OCI-LY3 (cell line): ENCODE measurements around the gene KRTAP5-5.
"Not testable (repeated sequence)": the region's sequence is repeated elsewhere in the genome, so short reads cannot be mapped to it uniquely, and the experiment has no call there.

Experiments
- H2AFZ ChIP-seq: fragments of 200-600, 300-600 bp; shearing (Covaris generic); 2 replicates; pipeline ENCODE4 v1.6.0; 2014; ENCODE audit warnings: antibody characterized with exemption, low read depth, low read length
- H3K27ac ChIP-seq: fragments of 200-600, 300-600 bp; sonication (generic); 2 replicates; pipeline ENCODE4 v1.5.1; 2014; ENCODE audit warnings: mild to moderate bottlenecking, low read length, moderate library complexity, mixed read lengths
- H3K27me3 ChIP-seq: fragments of 200-600, 300-600 bp; sonication (generic); 2 replicates; pipeline ENCODE4 v1.6.1; 2014; ENCODE audit warnings: low read depth, low read length, mixed read lengths
- H3K36me3 ChIP-seq: fragments of 200-600, 300-600 bp; sonication (generic); replicated peaks from 2 replicates; pipeline ENCODE3; 2014; ENCODE audit warnings: low read depth, low read length, mixed read lengths
- H3K4me1 ChIP-seq: fragments of 300-600, 200-600 bp; sonication (generic); 2 replicates; pipeline ENCODE4 v1.6.1; 2014; ENCODE audit warnings: low read length, mixed read lengths
- H3K4me2 ChIP-seq: fragments of 200-600, 300-600 bp; sonication (generic); 2 replicates; pipeline ENCODE4 v1.6.1; 2014; ENCODE audit warnings: low read length, mixed read lengths
- H3K4me3 ChIP-seq: fragments of 300-600, 200-600 bp; sonication (generic); 2 replicates; pipeline ENCODE4 v1.5.1; 2014; ENCODE audit warnings: antibody characterized with exemption, mild to moderate bottlenecking, low read length, moderate library complexity
- H3K79me2 ChIP-seq: fragments of 300-600, 200-600 bp; shearing (Covaris generic); 2 replicates; pipeline ENCODE4 v1.6.1; 2014; ENCODE audit warnings: mild to moderate bottlenecking, low read length, mixed read lengths
- H3K9ac ChIP-seq: fragments of 300-600, 200-600 bp; shearing (Covaris generic); 2 replicates; pipeline ENCODE4 v1.6.0; 2014; ENCODE audit warnings: mild to moderate bottlenecking, low read length, moderate library complexity
- H3K9me3 ChIP-seq: fragments of 200-600, 300-600 bp; shearing (Covaris generic); 2 replicates; pipeline ENCODE4 v1.6.1; 2014; ENCODE audit warnings: low read length, mixed read lengths; ENCODE audit not compliant: insufficient read depth
- H4K20me1 ChIP-seq: fragments of 200-600, 300-600 bp; sonication (generic); 2 replicates; pipeline ENCODE4 v1.6.1; 2016; ENCODE audit warnings: low read length, mixed read lengths; ENCODE audit not compliant: insufficient read depth
- EZH2phosphoT487 ChIP-seq: fragments of 200-600 bp; shearing (Covaris generic); IDR thresholded peaks from 2 replicates; pipeline ENCODE4 v1.6.1; 2018; ENCODE audit warnings: antibody characterized with exemption, mixed run types, low read depth
- TF ChIP-seq, protein P1 (sequence below): fragments of 200-600, 300-600 bp; sonication (generic); IDR thresholded peaks from 2 replicates; pipeline ENCODE4 v1.5.1; 2014; ENCODE audit warnings: antibody characterized with exemption, low read length, low read depth

KRTAP5-5 gene

DNA sequence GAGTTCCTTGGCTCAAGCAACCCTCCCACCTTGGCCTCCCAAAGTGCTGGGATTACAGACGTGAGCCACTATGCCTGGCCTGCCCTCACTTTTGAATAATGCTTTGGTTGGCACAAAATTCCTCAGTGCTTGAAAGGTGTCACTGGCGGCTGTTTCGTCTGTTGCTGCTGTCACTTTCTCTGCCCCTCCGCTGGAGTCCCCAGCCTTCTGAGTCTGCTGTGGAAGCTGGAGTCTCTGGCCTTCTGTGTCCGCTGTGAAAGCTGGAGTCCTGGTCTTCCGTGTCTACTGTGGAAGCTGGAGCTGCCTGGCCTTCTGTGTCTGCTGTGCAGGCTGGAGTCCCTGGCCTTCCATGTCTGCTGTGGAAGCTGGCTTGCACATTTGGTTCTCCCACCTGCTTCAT lies 39.6 kb upstream of the KRTAP5-5 start:
- no peaks in the 10 kb centered on the region for H3K36me3 ChIP-seq
- peaks cover 25% of the 10 kb centered on the region for H3K27me3 ChIP-seq
- no peak overlapping the region for H3K4me2 ChIP-seq
- H3K9ac ChIP-seq = no peak overlapping the region
- no peaks in the 10 kb centered on the region for H3K79me2 ChIP-seq
- H3K27ac ChIP-seq = no peak overlapping the region
- TF ChIP-seq EZH2phosphoT487 = no peak
- TF ChIP-seq, protein P1, sequence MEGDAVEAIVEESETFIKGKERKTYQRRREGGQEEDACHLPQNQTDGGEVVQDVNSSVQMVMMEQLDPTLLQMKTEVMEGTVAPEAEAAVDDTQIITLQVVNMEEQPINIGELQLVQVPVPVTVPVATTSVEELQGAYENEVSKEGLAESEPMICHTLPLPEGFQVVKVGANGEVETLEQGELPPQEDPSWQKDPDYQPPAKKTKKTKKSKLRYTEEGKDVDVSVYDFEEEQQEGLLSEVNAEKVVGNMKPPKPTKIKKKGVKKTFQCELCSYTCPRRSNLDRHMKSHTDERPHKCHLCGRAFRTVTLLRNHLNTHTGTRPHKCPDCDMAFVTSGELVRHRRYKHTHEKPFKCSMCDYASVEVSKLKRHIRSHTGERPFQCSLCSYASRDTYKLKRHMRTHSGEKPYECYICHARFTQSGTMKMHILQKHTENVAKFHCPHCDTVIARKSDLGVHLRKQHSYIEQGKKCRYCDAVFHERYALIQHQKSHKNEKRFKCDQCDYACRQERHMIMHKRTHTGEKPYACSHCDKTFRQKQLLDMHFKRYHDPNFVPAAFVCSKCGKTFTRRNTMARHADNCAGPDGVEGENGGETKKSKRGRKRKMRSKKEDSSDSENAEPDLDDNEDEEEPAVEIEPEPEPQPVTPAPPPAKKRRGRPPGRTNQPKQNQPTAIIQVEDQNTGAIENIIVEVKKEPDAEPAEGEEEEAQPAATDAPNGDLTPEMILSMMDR = no peak
- H3K9me3 ChIP-seq = no peaks in the 10 kb centered on the region
- no peaks in the 10 kb centered on the region for H4K20me1 ChIP-seq
- H3K4me3 ChIP-seq = no peak overlapping the region
- H2AFZ ChIP-seq = no peak overlapping the region
- no peaks in the 10 kb centered on the region for H3K4me1 ChIP-seq

DNA sequence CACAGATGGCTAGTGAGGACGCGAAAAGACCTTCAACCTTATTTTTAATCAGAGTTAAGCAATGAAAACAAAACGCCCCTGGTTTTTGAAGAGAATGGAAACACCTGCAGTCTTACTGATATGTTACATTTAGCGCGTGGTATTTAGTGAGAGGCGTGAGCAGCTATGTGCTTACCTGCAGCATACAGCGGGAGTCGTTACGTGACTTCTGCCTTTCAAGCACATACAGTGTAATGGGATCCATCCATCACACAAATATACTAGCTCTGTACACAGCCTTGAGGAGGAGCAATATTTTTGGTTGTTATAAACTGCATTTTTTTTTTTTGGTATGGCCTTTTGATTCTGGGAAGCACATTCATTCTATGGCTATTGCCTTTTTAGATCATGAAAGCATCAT lies 36.9 kb upstream of the KRTAP5-5 start:
- H3K9me3 ChIP-seq = no peaks in the 10 kb centered on the region
- H3K36me3 ChIP-seq = no peaks in the 10 kb centered on the region
- no peak overlapping the region for H2AFZ ChIP-seq
- peaks cover 38% of the 10 kb centered on the region for H3K27me3 ChIP-seq
- TF ChIP-seq EZH2phosphoT487 = no peak
- TF ChIP-seq, protein P1 = no peak
- no peaks in the 10 kb centered on the region for H3K4me1 ChIP-seq
- H3K9ac ChIP-seq = no peak overlapping the region
- no peaks in the 10 kb centered on the region for H3K79me2 ChIP-seq
- H3K4me2 ChIP-seq = no peak overlapping the region
- no peaks in the 10 kb centered on the region for H4K20me1 ChIP-seq
- no peak overlapping the region for H3K4me3 ChIP-seq
- no peak overlapping the region for H3K27ac ChIP-seq

GRCh38 chr11:1595994-1596575 lies 33.5 kb upstream of the KRTAP5-5 start:
- H3K9ac ChIP-seq, H3K4me1 ChIP-seq, H3K4me2 ChIP-seq, H4K20me1 ChIP-seq, H3K4me3 ChIP-seq, H3K79me2 ChIP-seq, H3K36me3 ChIP-seq, H3K9me3 ChIP-seq, H3K27ac ChIP-seq, H2AFZ ChIP-seq: not testable (repeated sequence)
- H3K27me3 ChIP-seq = peaks cover 57% of the 10 kb centered on the region

DNA sequence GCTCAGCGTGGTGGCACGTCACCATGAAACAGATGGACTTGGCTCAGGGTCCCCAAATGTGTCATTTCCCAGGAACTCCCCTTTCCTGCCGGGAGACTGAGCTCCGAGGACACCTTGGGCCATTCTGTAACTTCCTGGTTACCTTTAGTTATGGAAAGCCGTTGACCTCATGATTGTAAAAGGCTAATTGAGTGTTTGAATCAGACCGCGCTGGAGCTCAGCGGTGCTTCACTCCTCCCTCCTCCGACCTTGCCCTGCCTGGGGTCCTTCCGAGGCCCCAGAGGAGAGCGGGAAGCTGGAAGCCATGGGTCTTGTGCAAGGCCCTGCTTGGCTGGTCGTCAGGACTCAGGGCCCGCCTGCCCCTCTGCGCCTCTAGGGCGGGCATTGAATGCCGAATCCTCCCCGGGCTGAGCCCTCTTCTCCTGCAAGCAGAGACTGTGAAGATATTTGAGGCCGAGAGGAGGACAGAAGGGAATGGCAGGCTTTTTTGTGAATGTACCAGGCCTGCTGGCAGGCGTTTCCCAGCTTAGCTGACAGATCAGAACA lies 32.9 kb upstream of the KRTAP5-5 start:
- H3K9ac ChIP-seq, H3K4me1 ChIP-seq, H3K4me3 ChIP-seq, H3K4me2 ChIP-seq, H3K36me3 ChIP-seq, H3K27ac ChIP-seq, H3K79me2 ChIP-seq, H3K9me3 ChIP-seq, H2AFZ ChIP-seq, H4K20me1 ChIP-seq: not testable (repeated sequence)
- H3K27me3 ChIP-seq = peaks cover 60% of the 10 kb centered on the region

- Histone ChIP-seq H3K27me3 (peaks cover 68% of the 10 kb centered on the region), H3K4me2 (no peak overlapping the region), H3K9me3 (no peaks in the 10 kb centered on the region), H3K27ac (no peak overlapping the region), H3K9ac (no peak overlapping the region), H4K20me1 (no peaks in the 10 kb centered on the region), H2AFZ (no peak overlapping the region), H3K79me2 (no peaks in the 10 kb centered on the region), H3K36me3 (no peaks in the 10 kb centered on the region), H3K4me3 (no peak overlapping the region), H3K4me1 (peaks cover 9% of the 10 kb centered on the region)
- TF ChIP-seq, protein P1 = no peak
- TF ChIP-seq EZH2phosphoT487 = no peak
Observed at GRCh38 chr11:1597331-1597993, 32.1 kb upstream of the KRTAP5-5 start.
